Myocyte (in vitro differentiated cells): ENCODE results near the gene USP9X. TPM values are rescaled to one million over a fixed set of nuclear protein-coding genes. Genes with fewer than 3 reads are reported as not detected.
A peak's percentile ranks its signal among the peaks of the same experiment; 100 is the strongest.
"Not testable (repeated sequence)": the region's sequence is repeated elsewhere in the genome, so short reads cannot be mapped to it uniquely, and the experiment has no call there.

Experiments used
- DNase-seq: peaks from one replicate; pipeline ENCODE4 v3.0.0-alpha.2; 2012; ENCODE audit warnings: low read depth
- total RNA-seq: library from RNA; depleted of rRNA; stranded (reverse); fragments of >200 nt; gene quantifications from 2 replicates; pipeline ENCODE4 v1.2.3, GENCODE V29; 2014

Gene USP9X
- total RNA-seq, 1 donor from 2014 or later = 106 TPM

- DNase-seq = no peak
These were observed 37.5 kb downstream of the USP9X start for GRCh38 chrX:41122664-41123257.

GRCh38 chrX:41127477-41128192, 42.4 kb downstream of the USP9X start:
- DNase-seq = no peak

- DNase-seq = no peak
These were observed 43.7 kb downstream of the USP9X start for GRCh38 chrX:41128955-41129354.

- no peak for DNase-seq
These were observed 46.5 kb downstream of the USP9X start for GRCh38 chrX:41131766-41132165.

GRCh38 chrX:41133551-41133950, 48.3 kb downstream of the USP9X start:
- no peak for DNase-seq

GRCh38 chrX:41137589-41137988, 52.3 kb downstream of the USP9X start:
- DNase-seq = no peak

- DNase-seq = no peak
These were observed 57.1 kb downstream of the USP9X start for GRCh38 chrX:41142130-41142910.

GRCh38 chrX:41144873-41145272, 59.6 kb downstream of the USP9X start:
- DNase-seq = no peak

- peak; percentile 24 for DNase-seq
These were observed 60.8 kb downstream of the USP9X start for GRCh38 chrX:41145920-41146608.

GRCh38 chrX:41148553-41148952, 63.3 kb downstream of the USP9X start:
- no peak for DNase-seq

GRCh38 chrX:41150043-41150442, 64.8 kb downstream of the USP9X start:
- no peak for DNase-seq

GRCh38 chrX:41151726-41152125, 66.5 kb downstream of the USP9X start:
- not testable (repeated sequence) for DNase-seq

GRCh38 chrX:41152221-41152620, 67.0 kb downstream of the USP9X start:
- DNase-seq = no peak

GRCh38 chrX:41153448-41153847, 68.2 kb downstream of the USP9X start:
- no peak for DNase-seq

GRCh38 chrX:41153957-41154356, 68.7 kb downstream of the USP9X start:
- DNase-seq = no peak

- peak; percentile 52 for DNase-seq
These were observed 79.2 kb downstream of the USP9X start for GRCh38 chrX:41164449-41164848.

GRCh38 chrX:41167888-41168287, 82.6 kb downstream of the USP9X start:
- DNase-seq = no peak

- DNase-seq = no peak
These were observed 91.0 kb downstream of the USP9X start for GRCh38 chrX:41176263-41176662.

- no peak for DNase-seq
These were observed 92.1 kb downstream of the USP9X start for GRCh38 chrX:41177297-41177696.

GRCh38 chrX:41178201-41178600, 93.0 kb downstream of the USP9X start:
- DNase-seq = no peak

GRCh38 chrX:41180194-41180908, 95.1 kb downstream of the USP9X start:
- peak; percentile 46 for DNase-seq
